ENCODE measurements around the gene RPS24. TPM values are rescaled to one million over a fixed set of nuclear protein-coding genes. Genes with fewer than 3 reads are reported as not detected.

Gene RPS24
- total and polyA plus RNA-seq, 2 of the 13 experiments (the other 11 are each of a cell fraction or from before 2014, with no cell fraction given): 2,690 to 3,319 TPM

- TF ChIP-seq DDIT3 (CRISPR knock-in tag; IDR thresholded peaks at IDR 0.05) (no peak), ZNF446 (CRISPR knock-in tag; IDR thresholded peaks at IDR 0.05) (no peak), ZNF234 (CRISPR knock-in tag; conservative IDR thresholded peaks at IDR 0.05) (no peak), ZNF616 (CRISPR knock-in tag; IDR thresholded peaks at IDR 0.05; ENCODE audit: low read depth) (no peak), ATF2 (CRISPR knock-in tag; IDR thresholded peaks at IDR 0.05) (no peak), NR2F6 (IDR thresholded peaks at IDR 0.05) (no peak), NR2F6 (CRISPR knock-in tag; IDR thresholded peaks at IDR 0.05) (no peak), SP5 (CRISPR knock-in tag; IDR thresholded peaks at IDR 0.05; ENCODE audit: borderline replicate concordance, low read depth) (no peak), ZNF720 (CRISPR knock-in tag; IDR thresholded peaks at IDR 0.05) (no peak), ZMAT3 (CRISPR knock-in tag; conservative IDR thresholded peaks at IDR 0.05) (no peak), MTF2 (CRISPR knock-in tag; IDR thresholded peaks at IDR 0.05; ENCODE audit: borderline replicate concordance) (no peak), PITX1 (CRISPR knock-in tag; IDR thresholded peaks at IDR 0.05) (no peak), ISL2 (CRISPR knock-in tag; IDR thresholded peaks at IDR 0.05) (no peak)
These were observed 24.0 kb upstream of the RPS24 start (continued) for GRCh38 chr10:78009662-78010061.

GRCh38 chr10:78010278-78010677 lies 23.4 kb upstream of the RPS24 start:
- Histone ChIP-seq H2AFZ (ENCODE audit: low read length) (no peak overlapping the region), H3K27ac (ENCODE audit: extremely low read length, insufficient read depth, low read length) (no peak overlapping the region), H3K36me3 (replicated peaks in 1 of 2; ENCODE audit: control insufficient read depth in 1 of 2, insufficient read depth in 2 of 2, low read length in 2 of 2) (peaks cover 26 to 86% of the 10 kb centered on the region in 2 experiments), H3K4me2 (ENCODE audit: low read depth, low read length) (no peak overlapping the region), H3K9me3 (ENCODE audit: low read length) (no peaks in the 10 kb centered on the region), H4K20me1 (ENCODE audit: insufficient read depth, low read length) (no peaks in the 10 kb centered on the region), H3K9ac (ENCODE audit: insufficient read depth, low read depth, low read length) (no peak overlapping the region), H3K27me3 (ENCODE audit: control insufficient read depth in 1 of 2, insufficient read depth in 2 of 2, low read length in 2 of 2) (no peaks in the 10 kb centered on the region), H3K4me3 (replicated peaks in 1 of 3; ENCODE audit: insufficient read depth in 1 of 3, low read depth in 2 of 3, low read length in 3 of 3) (no peak overlapping the region), H3K4me1 (ENCODE audit: insufficient read depth, low read length) (no peaks in the 10 kb centered on the region), H3K79me2 (ENCODE audit: insufficient read depth, low read length) (no peaks in the 10 kb centered on the region)
- ChIA-PET CTCF (ENCODE audit: low intra/inter-chr PET ratio, low total read pairs) (no interaction called here), POLR2A (no interaction called here)
- 93% methylated on average over 7 of the region's 7 CpGs for WGBS (ENCODE audit: low lambda C conversion rate)
- intact Hi-C loops (cut with micrococcal nuclease; ENCODE audit: unreplicated experiment) (no loop called here), in situ Hi-C loops (cut with HindIII; ENCODE audit: extremely low pct_ligation_motif_present, low pct_unique_long_range_greater_than_20kb) (no loop called here)
- DNase-seq (ENCODE audit: low spot score) (no peak), FAIRE-seq (no peak), ATAC-seq (no peak)
- no TSS peak for BruUV-seq (replicated peaks)
- TF ChIP-seq SMARCE1 (IDR thresholded peaks at IDR 0.05; ENCODE audit: borderline replicate concordance): no peak
- TF ChIP-seq ZNF251 (CRISPR knock-in tag; IDR thresholded peaks at IDR 0.05): no peak
- no peak for TF ChIP-seq ZNF841 (CRISPR knock-in tag; IDR thresholded peaks at IDR 0.05; ENCODE audit: borderline replicate concordance)
- no peak for TF ChIP-seq HOXA3 (CRISPR knock-in tag; IDR thresholded peaks at IDR 0.05)
- TF ChIP-seq ATF2 (CRISPR knock-in tag; IDR thresholded peaks at IDR 0.05): no peak
- TF ChIP-seq ZSCAN30 (CRISPR knock-in tag; IDR thresholded peaks at IDR 0.05): no peak
- no peak for TF ChIP-seq KDM3A (CRISPR knock-in tag; IDR thresholded peaks at IDR 0.05; ENCODE audit: low read depth)
- no peak for TF ChIP-seq PHF21A (CRISPR knock-in tag; IDR thresholded peaks at IDR 0.05)
- no peak for TF ChIP-seq AKAP8 (CRISPR knock-in tag; IDR thresholded peaks at IDR 0.05)
- no peak for TF ChIP-seq ZNF563 (CRISPR knock-in tag; IDR thresholded peaks at IDR 0.05)
- TF ChIP-seq IRF9 (CRISPR knock-in tag; IDR thresholded peaks at IDR 0.05; ENCODE audit: borderline replicate concordance): no peak

Measured in HepG2 (cell line).